Activated gamma-delta T cell treated with Interleukin-2 at 50 U/mL for 16 hours (primary cell): Measurements from ENCODE around the gene PSMG3.
"Not testable (repeated sequence)": the region's sequence is repeated elsewhere in the genome, so short reads cannot be mapped to it uniquely, and the experiment has no call there.

Experiments
- DNase-seq: peaks from one replicate; pipeline ENCODE4 v3.0.0-alpha.2; 2020

Gene PSMG3

GRCh38 chr7:1531263-1531978, 38.4 kb downstream of the PSMG3 start:
- peak; percentile 41 for DNase-seq

GRCh38 chr7:1530946-1531262, 38.9 kb downstream of the PSMG3 start:
- no peak for DNase-seq

- DNase-seq: no peak
These were observed 40.3 kb downstream of the PSMG3 start for GRCh38 chr7:1529383-1530116.

- no peak for DNase-seq
These were observed 43.5 kb downstream of the PSMG3 start for GRCh38 chr7:1526271-1526754.

GRCh38 chr7:1525409-1525808, 44.4 kb downstream of the PSMG3 start:
- DNase-seq: no peak

GRCh38 chr7:1523844-1524243, 46.0 kb downstream of the PSMG3 start:
- no peak for DNase-seq

- no peak for DNase-seq
These were observed 46.6 kb downstream of the PSMG3 start for GRCh38 chr7:1523208-1523607.

- DNase-seq: no peak
These were observed 48.4 kb downstream of the PSMG3 start for GRCh38 chr7:1521456-1521855.

GRCh38 chr7:1520539-1521234, 49.1 kb downstream of the PSMG3 start:
- no peak for DNase-seq

- not testable (repeated sequence) for DNase-seq
These were observed 50.4 kb downstream of the PSMG3 start for GRCh38 chr7:1519322-1519922.
